ENCODE results near the gene ODC1. TPM values are rescaled to one million over a fixed set of nuclear protein-coding genes. Genes with fewer than 3 reads are reported as not detected.
A peak's percentile ranks its signal among the peaks of the same experiment; 100 is the strongest.
"Not testable (repeated sequence)": the region's sequence is repeated elsewhere in the genome, so short reads cannot be mapped to it uniquely, and the experiment has no call there.

Gene ODC1
- polyA plus RNA-seq (2013, experiment 1 of 2) = 101 TPM
- polyA plus RNA-seq (2013, experiment 2 of 2) = 104 TPM

DNA sequence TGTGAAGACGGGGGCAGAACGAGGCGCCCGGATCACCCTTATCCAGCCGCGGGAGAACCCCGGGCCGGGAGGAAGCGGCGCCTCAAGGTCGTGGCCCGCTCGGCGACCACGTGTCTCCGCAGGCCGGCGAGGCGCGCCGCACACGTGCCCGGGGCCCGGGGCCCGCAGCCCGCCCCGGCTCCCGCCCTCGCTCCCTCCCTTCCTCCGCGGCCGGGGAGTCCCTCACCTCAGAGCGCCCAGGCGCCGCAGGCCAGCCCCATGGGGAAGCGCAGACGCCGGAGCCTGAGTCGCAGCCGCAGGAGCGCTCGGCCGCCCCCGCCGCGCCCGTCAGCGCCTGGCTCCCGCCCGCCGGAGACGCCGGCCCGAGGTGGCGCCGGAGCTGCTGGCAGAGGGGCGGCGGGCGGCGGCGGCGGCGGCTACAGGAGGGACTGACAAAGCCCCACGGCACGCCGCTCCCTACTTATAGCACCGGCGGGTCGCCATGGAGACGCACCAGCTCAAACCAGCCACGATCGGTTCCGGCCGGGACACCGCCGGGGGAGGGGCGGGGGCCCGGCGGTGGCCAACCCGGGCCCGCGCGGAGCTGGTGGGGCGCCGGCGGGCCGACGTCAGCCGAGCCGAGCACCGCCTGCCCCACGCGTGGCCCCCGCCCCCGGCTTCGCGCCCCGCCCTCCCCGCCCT lies at the start of gene ODC1:
Gene ODC1, minus strand, starts transcription at position 433 of the 681 bp plus-strand sequence. CDS start 3,295 bp downstream, outside the sequence.
- H3K4me1 ChIP-seq (ENCODE audit: control insufficient read depth, insufficient read depth, low read length, poor library complexity, severe bottlenecking) = peaks cover 10% of the 10 kb centered on the region
- H3K27ac ChIP-seq (ENCODE audit: low read depth, low read length, severe bottlenecking) = peak within 1 kb of the TSS; percentile 90
- H3K36me3 ChIP-seq (ENCODE audit: control insufficient read depth, insufficient read depth, low read length) = peaks cover 28% of the 10 kb centered on the region
- H3K9me3 ChIP-seq (ENCODE audit: control insufficient read depth, low read length) = no peaks in the 10 kb centered on the region
- H3K4me3 ChIP-seq (ENCODE audit: extremely low read depth, insufficient read depth, low read length, poor library complexity, severe bottlenecking) = peak within 1 kb of the TSS; percentile 61
- 0% methylated on average over 39 to 51 of the region's 99 CpGs for WGBS, 2 experiments (ENCODE audit: insufficient coverage in 2 of 2)

DNA sequence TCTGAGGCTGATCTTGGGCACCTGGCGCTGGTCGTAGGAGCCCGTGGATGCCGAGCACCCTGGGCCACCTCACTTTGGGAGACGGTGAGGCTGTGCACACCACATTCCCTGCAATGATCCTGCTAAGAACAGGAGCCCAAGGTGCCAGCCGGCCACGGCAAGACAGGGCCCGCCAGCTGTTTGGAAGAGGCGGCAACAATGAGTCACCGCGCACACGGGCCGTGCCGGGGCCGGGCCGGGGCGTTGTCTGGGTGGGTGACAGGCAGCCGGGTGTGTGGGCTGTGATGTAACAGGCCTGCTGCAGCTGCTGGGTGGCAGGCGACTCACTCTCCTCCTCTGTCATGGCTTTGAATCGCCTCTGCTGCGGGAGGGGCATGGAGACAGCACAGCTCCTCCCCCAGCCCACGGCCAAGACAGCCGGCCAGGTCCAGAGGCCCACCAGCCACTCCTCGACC lies 49.7 kb upstream of the ODC1 start:
- H3K4me3 ChIP-seq (ENCODE audit: extremely low read depth, insufficient read depth, low read length, poor library complexity, severe bottlenecking) = no peak overlapping the region
- H3K4me1 ChIP-seq (ENCODE audit: control insufficient read depth, insufficient read depth, low read length, poor library complexity, severe bottlenecking) = peaks cover 10% of the 10 kb centered on the region
- no peaks in the 10 kb centered on the region for H3K9me3 ChIP-seq (ENCODE audit: control insufficient read depth, low read length)
- H3K27ac ChIP-seq (ENCODE audit: low read depth, low read length, severe bottlenecking) = peak overlapping the region; percentile 29
- WGBS, 2 experiments (ENCODE audit: insufficient coverage in 2 of 2) = 56 to 70% methylated on average over 8 to 10 of the region's 24 CpGs
- H3K36me3 ChIP-seq (ENCODE audit: control insufficient read depth, insufficient read depth, low read length) = no peaks in the 10 kb centered on the region

DNA sequence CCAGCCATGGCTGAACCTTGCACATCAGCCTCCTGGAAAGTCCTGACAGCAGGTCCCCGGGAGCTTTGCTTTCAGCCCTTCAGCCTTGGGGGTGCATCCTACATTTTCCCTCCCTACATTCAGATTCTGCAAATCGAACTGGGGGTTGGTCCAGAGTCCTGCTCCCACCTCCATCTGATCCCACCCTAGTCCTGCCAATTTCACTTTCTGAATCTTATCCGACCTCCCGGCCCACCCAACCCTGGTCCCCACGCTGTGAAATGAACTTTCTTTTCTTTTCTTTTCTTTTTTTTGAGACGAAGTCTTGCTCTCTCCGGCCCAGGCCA lies 47.8 kb upstream of the ODC1 start:
- 81 to 90% methylated on average over 5 to 6 of the region's 7 CpGs for WGBS, 2 experiments (ENCODE audit: insufficient coverage in 2 of 2)
- Histone ChIP-seq H3K27ac (ENCODE audit: low read depth, low read length, severe bottlenecking) (no peak overlapping the region), H3K9me3 (ENCODE audit: control insufficient read depth, low read length) (no peaks in the 10 kb centered on the region), H3K4me3 (ENCODE audit: extremely low read depth, insufficient read depth, low read length, poor library complexity, severe bottlenecking) (no peak overlapping the region), H3K36me3 (ENCODE audit: control insufficient read depth, insufficient read depth, low read length) (no peaks in the 10 kb centered on the region), H3K4me1 (ENCODE audit: control insufficient read depth, insufficient read depth, low read length, poor library complexity, severe bottlenecking) (peaks cover 10% of the 10 kb centered on the region)

DNA sequence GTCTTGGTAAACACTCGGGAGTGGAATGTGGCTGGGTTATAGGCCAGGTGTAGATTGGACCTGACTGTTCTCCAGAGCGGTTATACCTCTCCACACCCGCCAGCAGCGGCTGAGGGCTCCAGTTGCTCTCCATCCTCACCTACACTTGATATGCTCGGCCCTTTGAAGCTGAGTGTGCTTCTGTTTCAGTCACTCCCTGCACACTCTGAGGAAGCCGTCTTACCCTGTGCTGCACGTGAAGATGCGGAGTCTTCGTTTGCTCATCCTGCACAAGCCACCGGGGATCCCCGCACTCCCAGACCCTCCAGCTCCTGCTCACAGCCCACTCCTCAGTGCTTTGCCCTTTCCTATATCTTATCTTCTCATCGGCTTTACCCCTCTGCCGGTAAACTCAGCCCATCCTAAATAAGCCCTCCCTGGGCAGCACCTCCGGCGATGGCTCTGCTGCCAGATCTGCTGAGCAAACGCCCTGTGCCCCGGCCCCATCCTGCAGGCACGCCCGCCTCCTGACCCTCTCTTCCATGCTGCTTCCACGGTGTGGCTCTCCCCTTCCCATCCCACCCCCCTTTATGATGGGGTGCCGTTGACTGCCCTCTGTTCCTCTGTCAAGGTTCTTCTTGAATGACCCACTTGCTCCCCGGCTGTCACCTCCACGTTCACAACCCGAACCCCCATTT lies 47.3 kb upstream of the ODC1 start:
- Histone ChIP-seq H3K27ac (ENCODE audit: low read depth, low read length, severe bottlenecking) (no peak overlapping the region), H3K4me1 (ENCODE audit: control insufficient read depth, insufficient read depth, low read length, poor library complexity, severe bottlenecking) (peaks cover 10% of the 10 kb centered on the region), H3K36me3 (ENCODE audit: control insufficient read depth, insufficient read depth, low read length) (no peaks in the 10 kb centered on the region), H3K4me3 (ENCODE audit: extremely low read depth, insufficient read depth, low read length, poor library complexity, severe bottlenecking) (no peak overlapping the region), H3K9me3 (ENCODE audit: control insufficient read depth, low read length) (no peaks in the 10 kb centered on the region)
- 86 to 89% methylated on average over 18 to 23 of the region's 24 CpGs for WGBS, 2 experiments (ENCODE audit: insufficient coverage in 2 of 2)

DNA sequence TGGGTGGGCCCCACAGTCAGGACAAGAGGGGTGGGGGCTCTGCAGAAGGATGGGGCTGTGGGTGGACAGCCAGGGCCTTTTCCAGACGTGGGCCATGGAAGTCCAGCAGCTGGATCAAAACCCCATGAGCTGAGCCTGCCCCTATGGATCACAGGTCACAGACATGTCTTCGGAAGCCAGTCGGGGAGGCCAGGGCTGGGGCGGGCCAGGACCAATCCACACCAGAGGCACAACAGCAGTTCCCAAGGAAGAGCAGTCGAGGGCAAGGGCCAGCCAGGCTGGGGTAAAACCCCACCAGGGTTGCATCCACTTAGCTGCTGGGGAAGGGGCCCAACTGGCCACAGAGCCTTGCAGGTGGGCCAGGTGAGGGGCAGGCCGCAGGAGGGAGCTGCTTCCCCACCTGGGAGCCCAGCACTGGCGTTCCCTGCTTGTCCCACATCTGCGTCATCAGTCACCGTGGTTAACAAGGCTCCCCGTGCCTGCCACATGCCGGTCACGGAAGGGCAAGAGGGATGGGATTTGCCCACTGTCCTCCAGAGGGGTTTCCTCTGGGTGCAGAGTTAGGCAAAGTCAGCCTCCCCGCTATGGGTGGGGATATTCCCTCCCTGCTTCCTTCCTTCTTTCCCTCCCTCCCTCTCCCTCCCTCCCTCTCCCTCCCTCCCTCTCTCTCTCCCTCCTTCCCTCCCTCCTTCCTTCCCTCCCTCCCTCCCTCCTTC lies 46.4 kb upstream of the ODC1 start:
- WGBS, 2 experiments (ENCODE audit: insufficient coverage in 2 of 2) = 88 to 89% methylated on average over 10 to 13 of the region's 13 CpGs
- Histone ChIP-seq H3K27ac (ENCODE audit: low read depth, low read length, severe bottlenecking) (no peak overlapping the region), H3K9me3 (ENCODE audit: control insufficient read depth, low read length) (no peaks in the 10 kb centered on the region), H3K4me3 (ENCODE audit: extremely low read depth, insufficient read depth, low read length, poor library complexity, severe bottlenecking) (no peak overlapping the region), H3K36me3 (ENCODE audit: control insufficient read depth, insufficient read depth, low read length) (no peaks in the 10 kb centered on the region), H3K4me1 (ENCODE audit: control insufficient read depth, insufficient read depth, low read length, poor library complexity, severe bottlenecking) (peaks cover 13% of the 10 kb centered on the region)

DNA sequence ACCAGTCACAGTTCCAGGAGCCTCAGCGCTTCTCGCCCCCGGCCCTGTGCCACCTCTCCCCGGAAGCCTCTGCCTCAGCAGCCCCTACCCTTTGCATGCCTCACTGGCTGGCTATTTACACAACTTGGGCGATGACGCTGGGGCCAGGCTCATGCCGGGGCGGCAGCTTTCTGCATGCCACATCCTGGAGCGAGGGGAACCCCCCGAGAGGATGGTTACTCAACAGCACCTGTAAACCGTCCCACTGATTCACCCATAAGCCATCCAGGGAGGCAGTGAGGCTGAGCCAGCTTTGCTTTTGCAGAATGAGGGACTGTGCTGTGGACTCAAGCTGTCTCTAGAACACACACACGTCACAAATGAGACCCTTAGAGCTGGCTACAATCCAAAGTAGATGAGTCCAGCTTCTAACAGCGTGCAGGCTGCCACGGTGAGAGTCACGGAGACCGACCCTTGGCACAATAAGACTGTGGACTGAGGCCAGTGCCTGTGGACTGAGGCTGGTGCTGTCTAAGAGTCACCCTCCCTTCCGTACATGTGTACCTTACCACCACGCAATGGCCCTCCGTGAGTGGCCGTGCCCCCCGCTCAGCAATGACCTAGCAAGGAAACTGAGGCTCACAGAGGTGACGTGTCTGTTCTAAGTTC lies 45.6 kb upstream of the ODC1 start:
- 92% methylated on average over 20 to 21 of the region's 22 CpGs for WGBS, 2 experiments (ENCODE audit: insufficient coverage in 2 of 2)
- no peak overlapping the region for H3K27ac ChIP-seq (ENCODE audit: low read depth, low read length, severe bottlenecking)
- H3K36me3 ChIP-seq (ENCODE audit: control insufficient read depth, insufficient read depth, low read length) = no peaks in the 10 kb centered on the region
- peaks cover 11% of the 10 kb centered on the region for H3K4me1 ChIP-seq (ENCODE audit: control insufficient read depth, insufficient read depth, low read length, poor library complexity, severe bottlenecking)
- no peaks in the 10 kb centered on the region for H3K9me3 ChIP-seq (ENCODE audit: control insufficient read depth, low read length)
- H3K4me3 ChIP-seq (ENCODE audit: extremely low read depth, insufficient read depth, low read length, poor library complexity, severe bottlenecking) = no peak overlapping the region

DNA sequence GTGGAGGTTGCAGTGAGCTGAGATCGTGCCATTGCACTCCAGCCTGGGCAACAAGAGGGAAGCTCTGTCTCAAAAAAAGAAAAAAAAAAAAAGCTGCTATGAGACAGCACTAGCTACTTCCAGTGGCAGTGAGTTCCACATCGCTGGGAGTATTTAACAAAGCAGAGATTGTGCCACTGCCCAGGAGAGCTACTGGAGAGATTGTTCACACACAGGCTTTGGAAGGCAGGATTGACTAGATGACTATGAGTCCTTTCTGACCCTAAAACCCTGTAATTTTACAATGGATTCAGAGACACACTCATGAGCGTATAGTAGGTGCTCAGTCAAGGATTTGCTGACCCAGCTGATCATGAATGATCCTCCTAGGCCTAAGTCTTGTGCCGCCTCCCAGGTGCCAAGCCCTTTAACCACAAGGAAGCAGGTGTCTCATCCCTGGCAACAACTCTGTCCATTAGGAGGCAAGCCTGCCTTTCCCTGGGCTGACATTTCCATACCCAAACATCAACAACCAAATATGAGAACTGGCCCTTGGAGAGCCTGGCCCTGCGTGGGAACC lies 45.0 kb upstream of the ODC1 start:
- no peaks in the 10 kb centered on the region for H3K9me3 ChIP-seq (ENCODE audit: control insufficient read depth, low read length)
- H3K4me3 ChIP-seq (ENCODE audit: extremely low read depth, insufficient read depth, low read length, poor library complexity, severe bottlenecking) = no peak overlapping the region
- 90 to 98% methylated on average over 3 to 4 of the region's 5 CpGs for WGBS, 2 experiments (ENCODE audit: insufficient coverage in 2 of 2)
- H3K36me3 ChIP-seq (ENCODE audit: control insufficient read depth, insufficient read depth, low read length) = no peaks in the 10 kb centered on the region
- H3K27ac ChIP-seq (ENCODE audit: low read depth, low read length, severe bottlenecking) = no peak overlapping the region
- peaks cover 5% of the 10 kb centered on the region for H3K4me1 ChIP-seq (ENCODE audit: control insufficient read depth, insufficient read depth, low read length, poor library complexity, severe bottlenecking)

DNA sequence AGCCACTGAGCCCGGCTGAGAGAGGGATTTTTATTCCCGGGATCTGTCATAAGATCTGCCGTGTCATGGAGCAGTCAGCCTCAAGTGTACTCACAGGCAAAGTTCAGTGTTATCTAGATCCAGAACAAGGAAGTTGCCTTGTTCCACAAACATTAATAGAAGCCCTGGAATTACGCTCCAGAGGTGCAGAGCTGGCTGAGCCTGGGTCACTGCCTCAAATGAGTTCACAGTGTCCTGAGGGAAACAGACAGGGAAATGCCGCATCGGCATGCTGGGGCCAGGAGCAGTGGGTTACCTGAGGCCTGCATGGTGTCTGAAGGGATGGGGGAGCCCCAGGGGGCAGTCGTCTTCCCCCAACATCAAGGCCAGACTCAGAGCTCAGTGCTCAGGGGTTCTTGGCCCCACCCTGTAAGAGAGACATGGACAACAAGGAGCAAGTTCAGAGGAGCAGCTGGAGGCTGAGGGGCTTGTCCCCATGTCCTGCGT lies 42.7 kb upstream of the ODC1 start:
- Histone ChIP-seq H3K36me3 (ENCODE audit: control insufficient read depth, insufficient read depth, low read length) (no peaks in the 10 kb centered on the region), H3K4me3 (ENCODE audit: extremely low read depth, insufficient read depth, low read length, poor library complexity, severe bottlenecking) (no peak overlapping the region), H3K27ac (ENCODE audit: low read depth, low read length, severe bottlenecking) (no peak overlapping the region), H3K9me3 (ENCODE audit: control insufficient read depth, low read length) (no peaks in the 10 kb centered on the region), H3K4me1 (ENCODE audit: control insufficient read depth, insufficient read depth, low read length, poor library complexity, severe bottlenecking) (peaks cover 3% of the 10 kb centered on the region)
- WGBS, 2 experiments (ENCODE audit: insufficient coverage in 2 of 2) = 94 to 98% methylated on average over 5 to 7 of the region's 8 CpGs

DNA sequence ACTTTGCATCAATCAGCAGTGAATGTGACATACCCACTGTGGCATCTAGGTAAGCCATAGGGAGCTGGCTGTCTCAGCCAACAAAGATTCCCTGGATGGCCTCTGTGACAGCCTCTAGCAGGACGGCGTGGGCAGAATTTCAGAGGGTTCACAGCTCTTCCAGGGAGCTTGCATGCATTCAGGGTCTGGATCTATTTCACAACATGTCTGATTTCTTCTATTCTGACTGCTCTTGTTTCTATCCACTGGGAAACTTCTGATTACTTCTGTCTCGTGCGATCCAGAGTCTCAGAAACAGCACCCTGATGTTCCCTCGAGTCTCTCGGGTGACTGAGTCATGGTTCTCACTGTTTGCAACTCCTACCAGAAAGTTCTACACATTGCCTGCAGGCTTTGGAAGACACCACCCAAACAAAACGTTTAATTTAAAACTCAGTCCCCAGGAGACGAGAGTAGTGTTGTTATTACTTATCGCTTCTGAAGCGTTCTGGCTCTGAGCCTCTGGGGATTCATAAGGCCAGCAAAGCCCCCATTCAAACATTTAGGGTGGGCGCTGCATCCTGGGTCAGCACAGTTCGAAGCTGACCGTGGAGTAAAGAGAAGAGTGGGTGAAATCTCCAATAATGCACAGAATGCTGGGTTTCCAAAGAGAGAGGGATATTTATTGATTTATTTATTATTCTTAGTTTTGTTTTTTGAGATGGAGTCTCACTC lies 41.9 kb upstream of the ODC1 start:
- Histone ChIP-seq H3K27ac (ENCODE audit: low read depth, low read length, severe bottlenecking) (no peak overlapping the region), H3K4me3 (ENCODE audit: extremely low read depth, insufficient read depth, low read length, poor library complexity, severe bottlenecking) (no peak overlapping the region), H3K4me1 (ENCODE audit: control insufficient read depth, insufficient read depth, low read length, poor library complexity, severe bottlenecking) (peaks cover 3% of the 10 kb centered on the region), H3K9me3 (ENCODE audit: control insufficient read depth, low read length) (no peaks in the 10 kb centered on the region), H3K36me3 (ENCODE audit: control insufficient read depth, insufficient read depth, low read length) (no peaks in the 10 kb centered on the region)
- 87 to 96% methylated on average over 9 to 10 of the region's 13 CpGs for WGBS, 2 experiments (ENCODE audit: insufficient coverage in 2 of 2)

DNA sequence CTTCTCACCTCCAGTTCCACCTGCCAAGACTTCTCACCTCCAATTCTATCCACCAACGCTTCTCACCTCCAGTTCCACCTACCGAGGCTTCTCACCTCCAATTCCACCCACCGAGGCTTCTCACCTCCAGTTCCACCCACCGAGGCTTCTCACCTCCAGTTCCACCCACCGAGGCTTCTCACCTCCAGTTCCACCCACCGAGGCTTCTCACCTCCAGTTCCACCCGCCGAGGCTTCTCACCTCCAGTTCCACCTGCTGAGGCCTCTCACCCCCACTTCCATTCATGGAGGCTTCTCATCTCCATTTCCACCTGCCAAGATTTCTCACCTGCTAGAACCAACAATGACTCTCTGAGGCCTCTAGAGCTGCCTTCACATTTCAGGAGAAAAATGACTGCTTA lies 40.0 kb upstream of the ODC1 start:
- WGBS, 2 experiments (ENCODE audit: insufficient coverage in 2 of 2) = 98 to 100% methylated on average over 3 to 4 of the region's 8 CpGs
- H3K27ac ChIP-seq (ENCODE audit: low read depth, low read length, severe bottlenecking); H3K36me3 ChIP-seq (ENCODE audit: control insufficient read depth, insufficient read depth, low read length); H3K9me3 ChIP-seq (ENCODE audit: control insufficient read depth, low read length); H3K4me3 ChIP-seq (ENCODE audit: extremely low read depth, insufficient read depth, low read length, poor library complexity, severe bottlenecking); H3K4me1 ChIP-seq (ENCODE audit: control insufficient read depth, insufficient read depth, low read length, poor library complexity, severe bottlenecking): not testable (repeated sequence)
